GM12878 (cell line): ENCODE measurements around the gene TCP1. TPM values are rescaled to one million over a fixed set of nuclear protein-coding genes. Genes with fewer than 3 reads are reported as not detected.

Experiments used
- polyA plus RNA-seq, 11 experiments: library from polyadenylated mRNA; depleted of rRNA in 4 of 11; unstranded in 6 of 11; stranded (reverse) in 5 of 11; fragments of >200 nt; fragmentation: Nextera tagmentation in 4 of 11; fragmentation: Illumina TruSeq in 1 of 11; extraction: Ambion mirVana in 4 of 11; extraction: Trizol in 1 of 11; gene quantifications; 1 replicate in 1 of 11; 2 replicates in 10 of 11; pipeline versions ENCODE4 v1.2.1 to v1.2.3, GENCODE V29; 2011 to 2016; ENCODE audit warnings: inconsistent platforms in 2 of 11, missing spikeins in 2 of 11, low read depth in 1 of 11
- small RNA-seq: library from RNA; depleted of rRNA; stranded (forward); fragments of <200 nt; gene quantifications from one replicate; pipeline ENCODE3, GENCODE V24; 2014
- total RNA-seq, 4 experiments: library from RNA; depleted of rRNA in 3 of 4; stranded (reverse); fragments of >200 nt in 3 of 4; fragmentation: Illumina TruSeq in 1 of 4; extraction: Trizol in 1 of 4; gene quantifications; 2 replicates each; pipeline versions ENCODE4 v1.2.1 to v1.2.3, GENCODE V29; 2013 to 2021

Gene TCP1
- total and polyA plus RNA-seq, 10 of the 15 experiments (the other 5 are each of a cell fraction or from before 2014, with no cell fraction given), result 133 to 457 (median 306) TPM

Small RNA genes lying within 50 kb of the gene (small RNA-seq; reads per million reads assigned to genes)
- gene SNORA20 (15.3 reads per million, percentile 97 among the genes with 10 or more reads in this experiment), gene SNORA29 (not detected)

Other genes starting within 250 kb of the TCP1 start
- 39.8 and 40.5 TPM in 2 replicates for gene SOD2, start 96.4 kb downstream of the TCP1 start, total RNA-seq (2014; rRNA removed)
- gene SOD2, start 96.4 kb downstream of the TCP1 start, total RNA-seq (2014; rRNA removed; fragmentation: Illumina TruSeq; extraction: Trizol), result 34.4 and 37.8 TPM in 2 replicates
- 46.4 and 50.5 TPM in 2 replicates for gene SOD2, start 96.4 kb downstream of the TCP1 start, total RNA-seq (2021)
- 42.3 and 43.8 TPM in 2 replicates for gene SOD2, start 96.4 kb downstream of the TCP1 start, polyA plus RNA-seq (2011; rRNA removed)
- gene SOD2, start 96.4 kb downstream of the TCP1 start, polyA plus RNA-seq (2014; fragmentation: Illumina TruSeq; extraction: Trizol), result 33.3 and 44.2 TPM in 2 replicates
- gene SOD2, start 96.4 kb downstream of the TCP1 start, polyA plus RNA-seq (2014; fragmentation: Nextera tagmentation; extraction: Ambion mirVana), result 10 to 100 TPM; 12.1 to 20.9 TPM
- gene SOD2, start 96.4 kb downstream of the TCP1 start, polyA plus RNA-seq (2014; rRNA removed), result 36.2 and 37.7 TPM in 2 replicates
- gene SOD2, start 96.4 kb downstream of the TCP1 start, polyA plus RNA-seq (2016; fragmentation: Nextera tagmentation; extraction: Ambion mirVana), result 10 to 100 TPM; 48.6 to 55.8 TPM
- gene WTAP, start 62.1 kb downstream of the TCP1 start, total RNA-seq (2014; rRNA removed), result 65.1 and 74.3 TPM in 2 replicates
- 80.8 and 83.8 TPM in 2 replicates for gene WTAP, start 62.1 kb downstream of the TCP1 start, total RNA-seq (2014; rRNA removed; fragmentation: Illumina TruSeq; extraction: Trizol)
- gene WTAP, start 62.1 kb downstream of the TCP1 start, total RNA-seq (2021), result 73.0 and 79.0 TPM in 2 replicates
- gene WTAP, start 62.1 kb downstream of the TCP1 start, polyA plus RNA-seq (2011; rRNA removed), result 38.7 and 52.9 TPM in 2 replicates
- 90.2 and 105 TPM in 2 replicates for gene WTAP, start 62.1 kb downstream of the TCP1 start, polyA plus RNA-seq (2014; fragmentation: Illumina TruSeq; extraction: Trizol)
- gene WTAP, start 62.1 kb downstream of the TCP1 start, polyA plus RNA-seq (2014; fragmentation: Nextera tagmentation; extraction: Ambion mirVana), result 100 to 1,000 TPM; 102 to 132 TPM
- gene WTAP, start 62.1 kb downstream of the TCP1 start, polyA plus RNA-seq (2014; rRNA removed), result 46.7 and 52.0 TPM in 2 replicates
- gene WTAP, start 62.1 kb downstream of the TCP1 start, polyA plus RNA-seq (2016; fragmentation: Nextera tagmentation; extraction: Ambion mirVana), result 10 to 100 TPM; 82.3 to 95.7 TPM
- 87.9 and 93.3 TPM in 2 replicates for gene ACAT2, start 27.6 kb downstream of the TCP1 start, total RNA-seq (2014; rRNA removed)
- 116 and 119 TPM in 2 replicates for gene ACAT2, start 27.6 kb downstream of the TCP1 start, total RNA-seq (2014; rRNA removed; fragmentation: Illumina TruSeq; extraction: Trizol)
- 128 and 139 TPM in 2 replicates for gene ACAT2, start 27.6 kb downstream of the TCP1 start, total RNA-seq (2021)
- 227 and 257 TPM in 2 replicates for gene ACAT2, start 27.6 kb downstream of the TCP1 start, polyA plus RNA-seq (2011; rRNA removed)
- 98.9 and 134 TPM in 2 replicates for gene ACAT2, start 27.6 kb downstream of the TCP1 start, polyA plus RNA-seq (2014; fragmentation: Illumina TruSeq; extraction: Trizol)
- gene ACAT2, start 27.6 kb downstream of the TCP1 start, polyA plus RNA-seq (2014; fragmentation: Nextera tagmentation; extraction: Ambion mirVana), result 100 to 1,000 TPM; 249 to 257 TPM
- 93.4 and 105 TPM in 2 replicates for gene ACAT2, start 27.6 kb downstream of the TCP1 start, polyA plus RNA-seq (2014; rRNA removed)
- 100 to 1,000 TPM; 137 to 150 TPM for gene ACAT2, start 27.6 kb downstream of the TCP1 start, polyA plus RNA-seq (2016; fragmentation: Nextera tagmentation; extraction: Ambion mirVana)
- gene MRPL18, start 865 bp upstream of the TCP1 start, total RNA-seq (2014; rRNA removed), result 98.6 and 104 TPM in 2 replicates
- 81.9 and 82.3 TPM in 2 replicates for gene MRPL18, start 865 bp upstream of the TCP1 start, total RNA-seq (2014; rRNA removed; fragmentation: Illumina TruSeq; extraction: Trizol)
- gene MRPL18, start 865 bp upstream of the TCP1 start, total RNA-seq (2021), result 68.5 and 69.3 TPM in 2 replicates
- gene MRPL18, start 865 bp upstream of the TCP1 start, polyA plus RNA-seq (2011; rRNA removed), result 108 and 128 TPM in 2 replicates
- gene MRPL18, start 865 bp upstream of the TCP1 start, polyA plus RNA-seq (2014; fragmentation: Illumina TruSeq; extraction: Trizol), result 78.8 and 80.0 TPM in 2 replicates
- 100 to 1,000 TPM; 148 to 203 TPM for gene MRPL18, start 865 bp upstream of the TCP1 start, polyA plus RNA-seq (2014; fragmentation: Nextera tagmentation; extraction: Ambion mirVana)
- gene MRPL18, start 865 bp upstream of the TCP1 start, polyA plus RNA-seq (2014; rRNA removed), result 106 and 124 TPM in 2 replicates
- gene MRPL18, start 865 bp upstream of the TCP1 start, polyA plus RNA-seq (2016; fragmentation: Nextera tagmentation; extraction: Ambion mirVana), result 100 to 1,000 TPM; 174 to 177 TPM
- gene PNLDC1, start 10.7 kb upstream of the TCP1 start, total RNA-seq (2014; rRNA removed), result 0.38 TPM in 1 of 2 replicates, not detected in the other
- 0.09 TPM in 1 of 2 replicates, not detected in the other for gene PNLDC1, start 10.7 kb upstream of the TCP1 start, total RNA-seq (2014; rRNA removed; fragmentation: Illumina TruSeq; extraction: Trizol)
- gene PNLDC1, start 10.7 kb upstream of the TCP1 start, total RNA-seq (2021), result 0.19 TPM in 1 of 2 replicates, not detected in the other
- gene PNLDC1, start 10.7 kb upstream of the TCP1 start, polyA plus RNA-seq (2011; rRNA removed), result 0.07 and 0.08 TPM in 2 replicates
- 0.07 TPM in 1 of 2 replicates, not detected in the other for gene PNLDC1, start 10.7 kb upstream of the TCP1 start, polyA plus RNA-seq (2014; fragmentation: Illumina TruSeq; extraction: Trizol)
- under 1 TPM; 0.09 to 0.16 TPM for gene PNLDC1, start 10.7 kb upstream of the TCP1 start, polyA plus RNA-seq (2014; fragmentation: Nextera tagmentation; extraction: Ambion mirVana)
- gene PNLDC1, start 10.7 kb upstream of the TCP1 start, polyA plus RNA-seq (2014; rRNA removed), result 0.06 and 0.16 TPM in 2 replicates
- gene PNLDC1, start 10.7 kb upstream of the TCP1 start, polyA plus RNA-seq (2016; fragmentation: Nextera tagmentation; extraction: Ambion mirVana), result under 1 TPM; 0.09 to 0.25 TPM
- under 0.01 TPM in 1 of 2 replicates, not detected in the other for gene MAS1, start 101.4 kb upstream of the TCP1 start, total RNA-seq (2014; rRNA removed)
- not detected in 2 replicates for gene MAS1, start 101.4 kb upstream of the TCP1 start, total RNA-seq (2014; rRNA removed; fragmentation: Illumina TruSeq; extraction: Trizol)
- not detected in 2 replicates for gene MAS1, start 101.4 kb upstream of the TCP1 start, total RNA-seq (2021)
- gene MAS1, start 101.4 kb upstream of the TCP1 start, polyA plus RNA-seq (2011; rRNA removed), result 0.07 and 0.08 TPM in 2 replicates
- 0.02 TPM in 1 of 2 replicates, not detected in the other for gene MAS1, start 101.4 kb upstream of the TCP1 start, polyA plus RNA-seq (2014; fragmentation: Illumina TruSeq; extraction: Trizol)
- gene MAS1, start 101.4 kb upstream of the TCP1 start, polyA plus RNA-seq (2014; fragmentation: Nextera tagmentation; extraction: Ambion mirVana), result not detected
- 0.01 TPM in 1 of 2 replicates, not detected in the other for gene MAS1, start 101.4 kb upstream of the TCP1 start, polyA plus RNA-seq (2014; rRNA removed)
- not detected for gene MAS1, start 101.4 kb upstream of the TCP1 start, polyA plus RNA-seq (2016; fragmentation: Nextera tagmentation; extraction: Ambion mirVana)
- 20.7 and 21.9 TPM in 2 replicates for gene IGF2R, start 179.5 kb upstream of the TCP1 start, total RNA-seq (2014; rRNA removed)
- gene IGF2R, start 179.5 kb upstream of the TCP1 start, total RNA-seq (2014; rRNA removed; fragmentation: Illumina TruSeq; extraction: Trizol), result 15.2 and 16.2 TPM in 2 replicates
- gene IGF2R, start 179.5 kb upstream of the TCP1 start, total RNA-seq (2021), result 36.6 and 40.1 TPM in 2 replicates
- gene IGF2R, start 179.5 kb upstream of the TCP1 start, polyA plus RNA-seq (2011; rRNA removed), result 15.1 and 18.5 TPM in 2 replicates
- 27.0 and 29.2 TPM in 2 replicates for gene IGF2R, start 179.5 kb upstream of the TCP1 start, polyA plus RNA-seq (2014; fragmentation: Illumina TruSeq; extraction: Trizol)
- gene IGF2R, start 179.5 kb upstream of the TCP1 start, polyA plus RNA-seq (2014; fragmentation: Nextera tagmentation; extraction: Ambion mirVana), result 1 to 10 TPM in 1 of 2 experiments, under 1 TPM in 1; 1.00 to 1.5 TPM
- 17.3 and 20.1 TPM in 2 replicates for gene IGF2R, start 179.5 kb upstream of the TCP1 start, polyA plus RNA-seq (2014; rRNA removed)
- 1 to 10 TPM; 4.2 to 5.1 TPM for gene IGF2R, start 179.5 kb upstream of the TCP1 start, polyA plus RNA-seq (2016; fragmentation: Nextera tagmentation; extraction: Ambion mirVana)